Occipital lobe (tissue), 2 donors: Measurements from ENCODE around the gene SHC3. TPM values are rescaled to one million over a fixed set of nuclear protein-coding genes. Genes with fewer than 3 reads are reported as not detected.
"Not testable (repeated sequence)": the region's sequence is repeated elsewhere in the genome, so short reads cannot be mapped to it uniquely, and the experiment has no call there.

ENCODE experiments used
- DNase-seq: peaks from one replicate; lab custom pipeline; 2025; lab: John Stamatoyannopoulos, UW
- total RNA-seq: library from RNA; depleted of rRNA; stranded (reverse); fragments of >200 nt; gene quantifications from one replicate; pipeline ENCODE4 v1.2.3, GENCODE V29; 2014

Gene SHC3
- total RNA-seq, result 51.5 TPM

- DNase-seq, result no peak
Measured at GRCh38 chr9:89177944-89178829, at the start of gene SHC3. Gene SHC3 (minus strand): TSS chr9:89178818. CDS start chr9:89178460, 358 bp downstream.

GRCh38 chr9:89225991-89226471 lies 47.4 kb upstream of the SHC3 start:
- no peak for DNase-seq

- no peak for DNase-seq
Measured at GRCh38 chr9:89225587-89225986, 47.0 kb upstream of the SHC3 start.

GRCh38 chr9:89225036-89225435 lies 46.4 kb upstream of the SHC3 start:
- DNase-seq, result no peak

- DNase-seq, result no peak
Measured at GRCh38 chr9:89224633-89225032, 46.0 kb upstream of the SHC3 start.

GRCh38 chr9:89223396-89223977 lies 44.9 kb upstream of the SHC3 start:
- no peak for DNase-seq

GRCh38 chr9:89219637-89220036 lies 41.0 kb upstream of the SHC3 start:
- DNase-seq, result no peak

GRCh38 chr9:89218040-89218928 lies 39.7 kb upstream of the SHC3 start:
- DNase-seq, result no peak

GRCh38 chr9:89215342-89215741 lies 36.7 kb upstream of the SHC3 start:
- no peak for DNase-seq

GRCh38 chr9:89213396-89213880 lies 34.8 kb upstream of the SHC3 start:
- no peak for DNase-seq

GRCh38 chr9:89212171-89212570 lies 33.6 kb upstream of the SHC3 start:
- no peak for DNase-seq

GRCh38 chr9:89209311-89209710 lies 30.7 kb upstream of the SHC3 start:
- DNase-seq, result not testable (repeated sequence)

- DNase-seq, result no peak
Measured at GRCh38 chr9:89207026-89207425, 28.4 kb upstream of the SHC3 start.

- DNase-seq, result no peak
Measured at GRCh38 chr9:89204801-89205200, 26.2 kb upstream of the SHC3 start.

GRCh38 chr9:89195131-89195797 lies 16.6 kb upstream of the SHC3 start:
- DNase-seq, result no peak

- DNase-seq, result no peak
Measured at GRCh38 chr9:89194421-89195130, 16.0 kb upstream of the SHC3 start.

- DNase-seq, result no peak
Measured at GRCh38 chr9:89191004-89191403, 12.4 kb upstream of the SHC3 start.

- no peak for DNase-seq
Measured at GRCh38 chr9:89189215-89189614, 10.6 kb upstream of the SHC3 start.

- DNase-seq, result no peak
Measured at GRCh38 chr9:89187950-89188349, 9.3 kb upstream of the SHC3 start.

- DNase-seq, result no peak
Measured at GRCh38 chr9:89187541-89187940, 8.9 kb upstream of the SHC3 start.
